ENCODE data around the gene PCGF1. TPM values are rescaled to one million over a fixed set of nuclear protein-coding genes. Genes with fewer than 3 reads are reported as not detected.

Gene PCGF1
- total RNA-seq, 4 donors from 2014 or later, result 9.6 to 32.0 (median 19.1) TPM

GRCh38 chr2:74510272-74510671, 2.8 kb upstream of the PCGF1 start:
- Histone ChIP-seq H3K27me3 (peaks cover 0 to 50% of the 10 kb centered on the region in 2 donors), H3K4me1 (peaks cover 0 to 39% (median 33%) of the 10 kb centered on the region in 4 donors), H3K36me3 (peaks cover 0 to 13% (median 0%) of the 10 kb centered on the region in 3 donors), H3K27ac (no peak overlapping the region), H3K4me3 (no peak overlapping the region), H3K9me3 (no peaks in the 10 kb centered on the region)
- no peak for DNase-seq (ENCODE audit: low spot score in 2 of 2)
- 78 to 79% methylated on average over 4 of the region's 4 CpGs for WGBS, 2 donors
- no peak for TF ChIP-seq CTCF (IDR thresholded peaks at IDR 0.05)
- TF ChIP-seq EP300 (IDR thresholded peaks at IDR 0.05), result no peak
- TF ChIP-seq POLR2A (IDR thresholded peaks at IDR 0.05), result no peak

DNA sequence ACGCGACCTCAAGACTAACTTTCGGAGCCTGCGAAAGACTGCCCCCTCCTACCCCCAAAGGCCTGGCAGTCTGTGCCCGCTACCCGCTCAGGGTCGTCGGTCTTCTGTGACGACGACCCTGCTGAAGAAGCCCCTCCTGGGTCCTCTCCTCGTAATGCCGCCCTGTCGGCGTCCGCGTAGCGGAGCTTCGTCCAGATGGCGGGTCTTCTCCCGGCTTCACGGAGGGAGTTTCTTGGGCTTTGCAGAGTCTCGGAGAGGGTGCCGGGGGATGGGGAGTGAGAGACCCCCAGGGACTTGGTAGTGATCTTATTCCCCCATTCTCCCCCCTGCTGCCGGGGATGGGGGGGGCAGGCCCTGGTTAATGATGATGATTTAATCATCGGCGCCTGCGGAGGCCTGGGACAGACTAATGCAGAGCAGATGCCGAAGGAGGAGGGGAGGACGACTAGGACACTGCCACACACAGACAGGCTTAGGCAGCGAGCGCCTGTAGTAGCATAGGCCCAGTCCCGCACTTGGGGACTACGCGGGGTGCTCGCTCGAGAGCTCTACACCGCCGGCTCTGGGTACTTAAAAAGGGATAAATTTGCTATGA, 528 bp upstream of the PCGF1 start:
- no peaks in the 10 kb centered on the region for H3K9me3 ChIP-seq
- H3K27me3 ChIP-seq, result peaks cover 0 to 27% of the 10 kb centered on the region in 2 donors
- no peak for DNase-seq (ENCODE audit: low spot score in 2 of 2)
- TF ChIP-seq POLR2A (IDR thresholded peaks at IDR 0.05) (no peak), EP300 (IDR thresholded peaks at IDR 0.05) (no peak), CTCF (IDR thresholded peaks at IDR 0.05) (no peak)
- 12 to 23% methylated on average over 19 to 38 of the region's 38 CpGs for WGBS, 2 donors
- H3K27ac ChIP-seq, result peak overlapping the region; percentile 92 to 99 (median 95)
- H3K4me3 ChIP-seq, result peak overlapping the region; percentile 63 to 88 (median 79)
- H3K36me3 ChIP-seq, result peaks cover 0 to 25% (median 0%) of the 10 kb centered on the region in 3 donors
- H3K4me1 ChIP-seq, result peaks cover 0 to 46% (median 23%) of the 10 kb centered on the region in 4 donors

DNA sequence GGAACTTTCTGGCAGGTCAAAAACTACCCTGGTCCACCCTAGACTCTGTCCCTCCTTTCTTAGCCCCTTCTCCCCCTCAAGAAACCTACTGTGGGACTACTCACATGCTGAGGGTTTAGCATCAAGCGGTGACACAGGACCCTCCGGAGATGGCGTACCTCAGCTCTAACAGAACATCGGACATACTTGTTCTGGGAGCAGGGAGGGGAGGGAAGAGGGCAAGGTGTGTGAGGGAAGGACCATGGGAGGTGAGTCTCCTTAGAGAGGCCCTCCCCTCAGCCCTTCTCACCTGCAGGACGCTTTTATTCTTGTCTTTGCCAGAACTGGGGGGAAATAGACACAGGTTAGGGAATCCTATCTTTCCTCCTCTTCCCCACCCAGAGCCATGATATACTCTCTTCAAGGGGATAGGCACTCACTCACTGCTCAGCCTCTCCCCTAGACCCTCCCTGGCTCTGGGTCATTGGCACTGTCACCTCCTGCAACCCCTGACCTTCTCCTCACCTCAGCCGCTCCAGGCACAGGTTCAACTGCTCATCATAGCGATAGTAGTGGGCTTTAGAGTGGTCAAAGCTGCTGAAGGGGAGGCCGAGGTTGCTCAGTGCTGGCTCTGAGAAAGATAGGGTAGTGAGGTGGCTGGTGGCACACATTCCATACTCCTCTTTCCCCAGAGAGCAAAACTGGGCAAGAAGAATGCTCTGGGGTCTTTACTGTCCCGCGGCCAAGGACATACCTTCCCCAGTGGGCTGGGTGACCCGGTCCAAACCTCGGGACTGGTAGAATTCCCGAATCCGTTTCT, 1.8 kb downstream of the PCGF1 start:
- Histone ChIP-seq H3K9me3 (no peaks in the 10 kb centered on the region), H3K4me3 (peak overlapping the region in 1 of 4 donors; percentile 5), H3K27me3 (peaks cover 0 to 21% of the 10 kb centered on the region in 2 donors), H3K27ac (no peak overlapping the region), H3K4me1 (peaks cover 0 to 63% (median 23%) of the 10 kb centered on the region in 4 donors), H3K36me3 (peaks cover 0 to 25% (median 0%) of the 10 kb centered on the region in 3 donors)
- WGBS, 2 donors, result 96% methylated on average over 14 of the region's 14 CpGs
- TF ChIP-seq POLR2A (IDR thresholded peaks at IDR 0.05) (no peak), CTCF (IDR thresholded peaks at IDR 0.05) (no peak), EP300 (IDR thresholded peaks at IDR 0.05) (no peak)
- no peak for DNase-seq (ENCODE audit: low spot score in 2 of 2)

DNA sequence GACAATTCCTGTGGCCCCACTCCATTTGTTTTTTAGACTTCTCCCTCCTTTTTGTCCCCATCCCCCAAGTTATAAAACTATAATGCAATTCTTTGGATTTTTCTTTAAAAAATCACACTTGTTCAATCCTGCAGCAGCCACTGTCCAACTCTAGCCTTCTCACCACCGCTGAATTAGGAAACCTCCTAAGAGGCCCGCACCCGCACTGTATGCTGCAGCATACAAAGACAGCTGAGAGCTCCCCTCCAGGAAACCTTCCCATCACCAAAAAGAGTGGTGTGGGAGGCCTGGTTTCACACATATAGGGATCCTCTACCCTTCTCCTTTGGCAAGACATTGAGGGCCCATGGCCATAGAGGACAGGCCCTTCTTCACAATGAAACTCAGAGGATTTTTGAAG, 2.9 kb downstream of the PCGF1 start:
- WGBS, 2 donors, result 91 to 95% methylated on average over 3 of the region's 3 CpGs
- H3K4me1 ChIP-seq, result peaks cover 0 to 67% (median 26%) of the 10 kb centered on the region in 4 donors
- peaks cover 0 to 25% (median 0%) of the 10 kb centered on the region in 3 donors for H3K36me3 ChIP-seq
- H3K4me3 ChIP-seq, result no peak overlapping the region
- TF ChIP-seq CTCF (IDR thresholded peaks at IDR 0.05) (no peak), EP300 (IDR thresholded peaks at IDR 0.05) (no peak), POLR2A (IDR thresholded peaks at IDR 0.05) (no peak)
- peak overlapping the region in 1 of 4 donors; percentile 79 for H3K27ac ChIP-seq
- no peaks in the 10 kb centered on the region for H3K9me3 ChIP-seq
- peaks cover 0 to 30% of the 10 kb centered on the region in 2 donors for H3K27me3 ChIP-seq
- DNase-seq (ENCODE audit: low spot score in 2 of 2), result no peak
